Measurements from ENCODE around the gene GRB10.

GRB10 gene

GRCh38 chr7:50782375-50783208 lies at the start of gene GRB10:
Gene GRB10 (minus strand): TSS chr7:50782896. CDS start chr7:50732322, 50,574 bp downstream.
- no peak for DNase-seq

- DNase-seq, result no peak
Measured at GRCh38 chr7:50828801-50829200, 46.1 kb upstream of the GRB10 start.

- DNase-seq, result no peak
Measured at GRCh38 chr7:50828116-50828515, 45.4 kb upstream of the GRB10 start.

- DNase-seq, result no peak
Measured at GRCh38 chr7:50827281-50827680, 44.6 kb upstream of the GRB10 start.

GRCh38 chr7:50826371-50827172 lies 43.9 kb upstream of the GRB10 start:
- DNase-seq, result no peak

GRCh38 chr7:50825465-50825864 lies 42.8 kb upstream of the GRB10 start:
- no peak for DNase-seq

- no peak for DNase-seq
Measured at GRCh38 chr7:50824882-50825281, 42.2 kb upstream of the GRB10 start.

GRCh38 chr7:50822706-50823105 lies 40.0 kb upstream of the GRB10 start:
- no peak for DNase-seq

GRCh38 chr7:50822110-50822509 lies 39.4 kb upstream of the GRB10 start:
- no peak for DNase-seq

GRCh38 chr7:50821457-50822008 lies 38.8 kb upstream of the GRB10 start:
- DNase-seq, result no peak

- DNase-seq, result no peak
Measured at GRCh38 chr7:50818324-50818723, 35.6 kb upstream of the GRB10 start.

- DNase-seq, result no peak
Measured at GRCh38 chr7:50817561-50817960, 34.9 kb upstream of the GRB10 start.

GRCh38 chr7:50815138-50815537 lies 32.4 kb upstream of the GRB10 start:
- no peak for DNase-seq

- no peak for DNase-seq
Measured at GRCh38 chr7:50814166-50814565, 31.5 kb upstream of the GRB10 start.

- no peak for DNase-seq
Measured at GRCh38 chr7:50812841-50813475, 30.3 kb upstream of the GRB10 start.

- no peak for DNase-seq
Measured at GRCh38 chr7:50812094-50812493, 29.4 kb upstream of the GRB10 start.

- DNase-seq, result no peak
Measured at GRCh38 chr7:50808282-50808888, 25.7 kb upstream of the GRB10 start.

- DNase-seq, result no peak
Measured at GRCh38 chr7:50807026-50807730, 24.5 kb upstream of the GRB10 start.

- DNase-seq, result no peak
Measured at GRCh38 chr7:50806143-50806542, 23.4 kb upstream of the GRB10 start.

GRCh38 chr7:50805447-50806125 lies 22.9 kb upstream of the GRB10 start:
- DNase-seq, result no peak

Data from KG1 (cell line).